ENCODE results near the gene TLK2.
"Not testable (repeated sequence)": the region's sequence is repeated elsewhere in the genome, so short reads cannot be mapped to it uniquely, and the experiment has no call there.

GRCh38 chr17:62510247-62510819, 31.7 kb downstream of the TLK2 start:
- not testable (repeated sequence) for TF ChIP-seq EP300 (IDR thresholded peaks at IDR 0.05); CTCF (IDR thresholded peaks at IDR 0.05); NR3C1 (IDR thresholded peaks at IDR 0.05); POLR2A (IDR thresholded peaks at IDR 0.05; ENCODE audit: low read length); RAD21 (conservative IDR thresholded peaks at IDR 0.05 in 1 of 2, IDR thresholded peaks at IDR 0.05 in 1 of 2); MAFK (IDR thresholded peaks at IDR 0.05; ENCODE audit: partially characterized antibody); SREBF2 (IDR thresholded peaks at IDR 0.05); RCOR1 (IDR thresholded peaks at IDR 0.05; ENCODE audit: low read depth, low read length); SMC3 (IDR thresholded peaks at IDR 0.05); REST (IDR thresholded peaks at IDR 0.05); MYC (IDR thresholded peaks at IDR 0.05; ENCODE audit: borderline replicate concordance, low read length)
